ENCODE measurements around the gene VASP. TPM values are rescaled to one million over a fixed set of nuclear protein-coding genes. Genes with fewer than 3 reads are reported as not detected.

VASP gene
- total RNA-seq, 1 experiment from 2014 or later, result 152 TPM

- no peak overlapping the region for H3K27ac ChIP-seq (ENCODE audit: low read depth, low read length)
- no peak overlapping the region for H3K4me2 ChIP-seq (ENCODE audit: low read length)
- no peaks in the 10 kb centered on the region for H3K9me3 ChIP-seq (ENCODE audit: control insufficient read depth in 1 of 2, insufficient read depth in 1 of 2, low read depth in 1 of 2, low read length in 2 of 2)
- no peaks in the 10 kb centered on the region for H4K20me1 ChIP-seq (ENCODE audit: insufficient read depth)
- no peaks in the 10 kb centered on the region for H3K9me2 ChIP-seq (ENCODE audit: insufficient read depth)
- ChIA-PET CTCF (interaction anchor here (3.8 kb wide), 1 partner anchor 11 kb away, joined by 34 read pairs; no protein-coding TSS in a partner anchor), RAD21 (ENCODE audit: low non-redundant PET in 1 of 2, low total read pairs in 2 of 2, uncharacterized antibody in 2 of 2, unreplicated experiment in 2 of 2) (no interaction called here), POLR2A (no interaction called here)
- no peak overlapping the region for H3K9ac ChIP-seq (ENCODE audit: low read length)
- no peak for TF ChIP-seq REST (IDR thresholded peaks at IDR 0.05; ENCODE audit: low read depth)
- no peak for TF ChIP-seq ELF1 (IDR thresholded peaks at IDR 0.05; ENCODE audit: borderline replicate concordance, low read depth)
- H2AFZ ChIP-seq (ENCODE audit: low read depth, low read length, poor library complexity, severe bottlenecking), result no peak overlapping the region
- no peak overlapping the region for H3K4me3 ChIP-seq (replicated peaks in 1 of 2; ENCODE audit: low read depth in 1 of 2, low read length in 2 of 2)
- H3K79me2 ChIP-seq (ENCODE audit: insufficient read depth, low read length), result no peaks in the 10 kb centered on the region
- no peaks in the 10 kb centered on the region for H3K27me3 ChIP-seq (ENCODE audit: insufficient read depth, low read length)
- no peaks in the 10 kb centered on the region for H3K36me3 ChIP-seq (ENCODE audit: control insufficient read depth in 1 of 2, insufficient read depth in 2 of 2, low read length in 2 of 2)
- no TSS peak for BruUV-seq (replicated peaks)
- H3K4me1 ChIP-seq (ENCODE audit: control insufficient read depth in 1 of 2, insufficient read depth in 2 of 2, low read length in 2 of 2), result peaks cover 13 to 29% of the 10 kb centered on the region in 2 experiments
- ATAC-seq (no peak), DNase-seq (ENCODE audit: low read depth, low spot score) (no peak)
- intact Hi-C loops (cut with micrococcal nuclease), result no loop called here
These were observed 40.0 kb downstream of the VASP start for GRCh38 chr19:45547211-45547770.

GRCh38 chr19:45547965-45548609 lies 40.8 kb downstream of the VASP start:
- peaks cover 13 to 29% of the 10 kb centered on the region in 2 experiments for H3K4me1 ChIP-seq (ENCODE audit: control insufficient read depth in 1 of 2, insufficient read depth in 2 of 2, low read length in 2 of 2)
- H3K79me2 ChIP-seq (ENCODE audit: insufficient read depth, low read length), result no peaks in the 10 kb centered on the region
- H4K20me1 ChIP-seq (ENCODE audit: insufficient read depth), result no peaks in the 10 kb centered on the region
- ATAC-seq (peak; percentile 98), DNase-seq (ENCODE audit: low read depth, low spot score) (peak; percentile 86)
- BruUV-seq (replicated peaks), result no TSS peak
- ChIA-PET POLR2A (no interaction called here), RAD21 (ENCODE audit: low non-redundant PET in 1 of 2, low total read pairs in 2 of 2, uncharacterized antibody in 2 of 2, unreplicated experiment in 2 of 2) (no interaction called here), CTCF (interaction anchor here (3.8 kb wide), 1 partner anchor 10 kb away, joined by 34 read pairs; no protein-coding TSS in a partner anchor)
- intact Hi-C loops (cut with micrococcal nuclease), result no loop called here
- peak overlapping the region; percentile 33; the same call in 1 of the 2 replicates for H3K9ac ChIP-seq (ENCODE audit: low read length)
- no peaks in the 10 kb centered on the region; a peak in 1 of 4 replicates for H3K36me3 ChIP-seq (ENCODE audit: control insufficient read depth in 1 of 2, insufficient read depth in 2 of 2, low read length in 2 of 2)
- H3K4me2 ChIP-seq (ENCODE audit: low read length), result peak overlapping the region; percentile 58
- no peaks in the 10 kb centered on the region for H3K27me3 ChIP-seq (ENCODE audit: insufficient read depth, low read length)
- H3K4me3 ChIP-seq (replicated peaks in 1 of 2; ENCODE audit: low read depth in 1 of 2, low read length in 2 of 2), result peak overlapping the region in 1 of 2 experiments; percentile 14; a peak in 3 of 4 replicates
- H3K27ac ChIP-seq (ENCODE audit: low read depth, low read length), result peak overlapping the region; percentile 65
- no peaks in the 10 kb centered on the region for H3K9me3 ChIP-seq (ENCODE audit: control insufficient read depth in 1 of 2, insufficient read depth in 1 of 2, low read depth in 1 of 2, low read length in 2 of 2)
- no peaks in the 10 kb centered on the region for H3K9me2 ChIP-seq (ENCODE audit: insufficient read depth)
- no peak overlapping the region for H2AFZ ChIP-seq (ENCODE audit: low read depth, low read length, poor library complexity, severe bottlenecking)
- TF ChIP-seq SP1 (IDR thresholded peaks at IDR 0.05; ENCODE audit: low read depth) (peak; percentile 62), TCF7L2 (IDR thresholded peaks at IDR 0.05; ENCODE audit: borderline replicate concordance, extremely low read depth, insufficient read depth, insufficient read length) (no peak), SRF (IDR thresholded peaks at IDR 0.05; ENCODE audit: low read depth) (no peak), ATF3 (IDR thresholded peaks at IDR 0.05) (no peak), CBX3 (IDR thresholded peaks at IDR 0.05; ENCODE audit: low read depth) (no peak), ELF1 (IDR thresholded peaks at IDR 0.05; ENCODE audit: borderline replicate concordance, low read depth) (no peak), JUND (IDR thresholded peaks at IDR 0.05) (no peak; the same call in 1 of the 2 replicates), SIN3A (IDR thresholded peaks at IDR 0.05; ENCODE audit: low read depth) (no peak), YY1 (IDR thresholded peaks at IDR 0.05; ENCODE audit: extremely low read depth, insufficient replicate concordance, low read depth, low read length) (peak; percentile 62), EGR1 (IDR thresholded peaks at IDR 0.05; ENCODE audit: low read depth) (no peak), POLR2A (IDR thresholded peaks at IDR 0.05; ENCODE audit: borderline replicate concordance, extremely low read depth, insufficient read depth, insufficient read length) (no peak), POLR2AphosphoS5 (IDR thresholded peaks at IDR 0.05; ENCODE audit: low read depth, low read length) (peak; percentile 55)
